Posterior cingulate gyrus (tissue), 11 donors: Measurements from ENCODE around the gene CD6.

Source experiments
- DNase-seq, 10 donors: peaks; one replicate each; pipeline versions ENCODE4 v3.0.0 to v3.0.0-alpha.2; 2020 to 2021; ENCODE audit warnings: mixed read lengths in 3 of 10
- intact Hi-C: fragments of 100-400 bp; cut with DNase I; formaldehyde crosslinking; loops from one replicate; pipeline ENCODE4 v1.15.1; 2023

Gene CD6

GRCh38 chr11:61001931-61002330 lies 30.5 kb downstream of the CD6 start:
- intact Hi-C loops = no loop called here
- DNase-seq = peak in 1 of 10 donors; percentile 18

- no peak for DNase-seq
- intact Hi-C loops = no loop called here
Measured at GRCh38 chr11:61002598-61002997, 31.1 kb downstream of the CD6 start.

GRCh38 chr11:61004180-61004611 lies 32.7 kb downstream of the CD6 start:
- intact Hi-C loops = no loop called here
- peak in 3 of 10 donors; percentile 52 to 76 (median 72) for DNase-seq

GRCh38 chr11:61004761-61005181 lies 33.3 kb downstream of the CD6 start:
- peak in 3 of 10 donors; percentile 2 to 55 (median 24) for DNase-seq
- intact Hi-C loops = no loop called here

- intact Hi-C loops = no loop called here
- peak in 2 of 10 donors; percentile 62 to 81 for DNase-seq
Measured at GRCh38 chr11:61007383-61007955, 36.0 kb downstream of the CD6 start.

- intact Hi-C loops = no loop called here
- peak in 2 of 10 donors; percentile 66 to 82 for DNase-seq
Measured at GRCh38 chr11:61007956-61008896, 36.7 kb downstream of the CD6 start.

GRCh38 chr11:61008971-61009370 lies 37.5 kb downstream of the CD6 start:
- DNase-seq = peak in 1 of 10 donors; percentile 72
- intact Hi-C loops = no loop called here

- peak in 2 of 10 donors; percentile 50 to 57 for DNase-seq
Measured at GRCh38 chr11:61009392-61010275, 38.2 kb downstream of the CD6 start.

GRCh38 chr11:61010466-61011228 lies 39.2 kb downstream of the CD6 start:
- DNase-seq = peak in 2 of 10 donors; percentile 9 to 32
- intact Hi-C loops = no loop called here

More at GRCh38 chr11:61009392-61010275, 38.2 kb downstream of the CD6 start:
- intact Hi-C loops = no loop called here

GRCh38 chr11:61011229-61011870 lies 39.9 kb downstream of the CD6 start:
- peak in 2 of 10 donors; percentile 41 to 47 for DNase-seq
- intact Hi-C loops = no loop called here

- intact Hi-C loops = no loop called here
- DNase-seq = peak in 2 of 10 donors; percentile 44 to 72
Measured at GRCh38 chr11:61011950-61012736, 40.7 kb downstream of the CD6 start.

- DNase-seq = peak in 1 of 10 donors; percentile 13
- intact Hi-C loops = no loop called here
Measured at GRCh38 chr11:61012737-61013215, 41.3 kb downstream of the CD6 start.

- intact Hi-C loops = no loop called here
- DNase-seq = peak in 1 of 10 donors; percentile 43
Measured at GRCh38 chr11:61018059-61018458, 46.6 kb downstream of the CD6 start.

GRCh38 chr11:61019037-61019831 lies 47.8 kb downstream of the CD6 start:
- intact Hi-C loops = no loop called here
- DNase-seq = peak in 2 of 10 donors; percentile 44 to 46

GRCh38 chr11:61019832-61020405 lies 48.4 kb downstream of the CD6 start:
- intact Hi-C loops = no loop called here
- DNase-seq = peak in 2 of 10 donors; percentile 24 to 51

- intact Hi-C loops = no loop called here
- DNase-seq = peak in 2 of 10 donors; percentile 32 to 54
Measured at GRCh38 chr11:61020551-61021235, 49.2 kb downstream of the CD6 start.
